Activated CD8-positive, alpha-beta T cell treated with anti-CD3 and anti-CD28 coated beads for 36 hours (primary cell): ENCODE data around the gene GABRG1. TPM values are rescaled to one million over a fixed set of nuclear protein-coding genes. Genes with fewer than 3 reads are reported as not detected.

ENCODE experiments used
- ATAC-seq: fragments of 200-7000 bp; cut with Tn5 transposase; one replicate; pipeline ENCODE4 v1.10.0; 2021; ENCODE audit warnings: mild to moderate bottlenecking, moderate library complexity
- CTCF ChIA-PET: fragments of 350-600 bp; sonication (Branson Sonifier 250); formaldehyde crosslinking; loops from one replicate; lab custom pipeline; 2021; ENCODE audit warnings: antibody characterized with exemption; lab: Charles Lee
- POLR2A ChIA-PET: fragments of 350-600 bp; sonication (Branson Sonifier 250); formaldehyde crosslinking; loops from one replicate; lab custom pipeline; 2021; ENCODE audit warnings: antibody characterized with exemption; lab: Charles Lee
- DNase-seq: peaks from one replicate; pipeline ENCODE4 v3.0.0-alpha.2; 2020
- H3K27ac Mint-ChIP-seq: one replicate; pipeline ENCODE4 v1.8.0; 2021; ENCODE audit warnings: mild to moderate bottlenecking, mixed read lengths
- H3K27me3 Mint-ChIP-seq: one replicate; pipeline ENCODE4 v1.8.0; 2021; ENCODE audit warnings: mixed read lengths
- H3K36me3 Mint-ChIP-seq: one replicate; pipeline ENCODE4 v1.8.0; 2021; ENCODE audit warnings: low read depth, mixed read lengths
- H3K4me1 Mint-ChIP-seq: one replicate; pipeline ENCODE4 v1.8.0; 2021; ENCODE audit warnings: low read depth, mixed read lengths
- H3K4me3 Mint-ChIP-seq: one replicate; pipeline ENCODE4 v1.8.0; 2021; ENCODE audit warnings: mild to moderate bottlenecking, moderate library complexity, mixed read lengths
- H3K9me3 Mint-ChIP-seq: one replicate; pipeline ENCODE4 v1.8.0; 2021; ENCODE audit warnings: mixed read lengths
- CTCF ChIP-seq: fragments of 200-600 bp; IDR thresholded peaks from one replicate; pipeline ENCODE4 v1.8.0; 2022; ENCODE audit warnings: antibody characterized with exemption, mild to moderate bottlenecking
- intact Hi-C: fragments of 100-400 bp; cut with micrococcal nuclease; formaldehyde crosslinking; loops from one replicate; pipeline ENCODE4 v1.10.0; 2022
- total RNA-seq, 2 experiments: library from RNA; stranded (reverse); gene quantifications; one replicate each; pipeline ENCODE4 v1.2.3, GENCODE V29; 2021

GABRG1 gene
- total RNA-seq, 2 experiments from 2014 or later, result not detected

DNA sequence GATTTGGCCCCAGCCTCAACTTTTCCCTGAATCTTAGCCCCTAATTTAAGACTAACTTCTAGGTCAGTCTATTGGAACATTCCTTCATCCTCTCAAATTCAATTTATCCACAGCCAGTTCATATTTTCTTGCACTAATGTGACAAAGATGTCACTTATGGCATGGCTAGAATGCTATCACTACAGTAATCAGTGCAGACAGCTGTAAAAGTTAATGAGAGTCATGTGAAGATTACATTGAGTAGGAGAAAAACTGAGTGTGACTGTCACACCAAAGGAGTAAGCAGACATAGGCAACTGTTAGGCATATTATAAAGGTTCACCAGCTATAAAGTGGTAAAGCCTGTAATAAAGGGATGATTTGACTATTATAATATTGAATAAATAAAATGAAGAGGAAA lies 42.6 kb downstream of the GABRG1 start:
- ATAC-seq, result no peak
- H3K27me3 Mint-ChIP-seq, result no peaks in the 10 kb centered on the region
- H3K27ac Mint-ChIP-seq, result no peak overlapping the region
- H3K36me3 Mint-ChIP-seq, result no peaks in the 10 kb centered on the region
- H3K9me3 Mint-ChIP-seq, result peaks cover 5% of the 10 kb centered on the region
- CTCF ChIA-PET, result no interaction called here
- intact Hi-C loops, result no loop called here
- POLR2A ChIA-PET, result no interaction called here
- H3K4me1 Mint-ChIP-seq, result no peaks in the 10 kb centered on the region
- no peak for TF ChIP-seq CTCF
- no peak overlapping the region for H3K4me3 Mint-ChIP-seq
- no peak for DNase-seq

GRCh38 chr4:46073778-46074177 lies 50.1 kb downstream of the GABRG1 start:
- no peak for TF ChIP-seq CTCF
- ChIA-PET POLR2A (no interaction called here), CTCF (no interaction called here)
- Mint-ChIP-seq H3K27me3 (no peaks in the 10 kb centered on the region), H3K36me3 (no peaks in the 10 kb centered on the region), H3K4me3 (no peak overlapping the region), H3K9me3 (peaks cover 4% of the 10 kb centered on the region), H3K27ac (no peak overlapping the region), H3K4me1 (no peaks in the 10 kb centered on the region)
- intact Hi-C loops, result no loop called here
- ATAC-seq (no peak), DNase-seq (no peak)

GRCh38 chr4:46051392-46051791 lies 72.5 kb downstream of the GABRG1 start:
- CTCF ChIA-PET, result no interaction called here
- no peak for TF ChIP-seq CTCF
- no peak overlapping the region for H3K4me3 Mint-ChIP-seq
- intact Hi-C loops, result no loop called here
- no peak for DNase-seq
- ATAC-seq, result no peak
- H3K4me1 Mint-ChIP-seq, result no peaks in the 10 kb centered on the region
- no peak overlapping the region for H3K27ac Mint-ChIP-seq
- no peaks in the 10 kb centered on the region for H3K27me3 Mint-ChIP-seq
- POLR2A ChIA-PET, result no interaction called here
- H3K36me3 Mint-ChIP-seq, result no peaks in the 10 kb centered on the region
- H3K9me3 Mint-ChIP-seq, result peaks cover 7% of the 10 kb centered on the region

GRCh38 chr4:46032056-46032455 lies 91.8 kb downstream of the GABRG1 start:
- ChIA-PET POLR2A (no interaction called here), CTCF (no interaction called here)
- no peaks in the 10 kb centered on the region for H3K27me3 Mint-ChIP-seq

GRCh38 chr4:46016306-46016705 lies 107.5 kb downstream of the GABRG1 start:
- Mint-ChIP-seq H3K27me3 (no peaks in the 10 kb centered on the region), H3K9me3 (peaks cover 5% of the 10 kb centered on the region), H3K36me3 (no peaks in the 10 kb centered on the region), H3K27ac (no peak overlapping the region), H3K4me1 (no peaks in the 10 kb centered on the region), H3K4me3 (no peak overlapping the region)
- ATAC-seq, result no peak
- TF ChIP-seq CTCF, result no peak
- intact Hi-C loops, result no loop called here
- ChIA-PET CTCF (no interaction called here), POLR2A (no interaction called here)
- no peak for DNase-seq

More at GRCh38 chr4:46032056-46032455, 91.8 kb downstream of the GABRG1 start:
- Mint-ChIP-seq H3K4me1 (no peaks in the 10 kb centered on the region), H3K4me3 (no peak overlapping the region), H3K36me3 (no peaks in the 10 kb centered on the region), H3K27ac (no peak overlapping the region), H3K9me3 (peaks cover 10% of the 10 kb centered on the region)
- TF ChIP-seq CTCF, result no peak
- intact Hi-C loops, result no loop called here
- no peak for DNase-seq
- no peak for ATAC-seq
